Fibroblast of pulmonary artery (primary cell): ENCODE measurements around the gene LSP1.
A peak's percentile ranks its signal among the peaks of the same experiment; 100 is the strongest.

Source experiments
- DNase-seq: peaks from one replicate; pipeline ENCODE4 v3.0.0-alpha.2; 2010; ENCODE audit warnings: low read depth
- H3K4me3 ChIP-seq: replicated peaks from 2 replicates; pipeline ENCODE4 v1.5.1; 2011; ENCODE audit warnings: low read depth, mild to moderate bottlenecking, control low read depth, low read length, moderate library complexity
- CTCF ChIP-seq: IDR thresholded peaks from 2 replicates; pipeline ENCODE4 v1.5.1; 2011; ENCODE audit warnings: mild to moderate bottlenecking, control low read depth, low read length, inconsistent platforms; ENCODE audit errors: missing control alignments

LSP1 gene

GRCh38 chr11:1820463-1821325, 32.2 kb upstream of the LSP1 start:
- peak; percentile 33 for DNase-seq
- no peak overlapping the region for H3K4me3 ChIP-seq
- TF ChIP-seq CTCF: no peak

GRCh38 chr11:1821562-1821961, 31.3 kb upstream of the LSP1 start:
- DNase-seq: no peak
- H3K4me3 ChIP-seq: no peak overlapping the region
- no peak for TF ChIP-seq CTCF

- H3K4me3 ChIP-seq: no peak overlapping the region
- no peak for TF ChIP-seq CTCF
- DNase-seq: no peak
Observed at GRCh38 chr11:1822648-1823375, 30.1 kb upstream of the LSP1 start.

GRCh38 chr11:1823376-1824220, 29.3 kb upstream of the LSP1 start:
- no peak for DNase-seq
- no peak for TF ChIP-seq CTCF

GRCh38 chr11:1824221-1825038, 28.5 kb upstream of the LSP1 start:
- no peak for DNase-seq
- no peak overlapping the region for H3K4me3 ChIP-seq
- TF ChIP-seq CTCF: no peak

More at GRCh38 chr11:1823376-1824220, 29.3 kb upstream of the LSP1 start:
- no peak overlapping the region for H3K4me3 ChIP-seq
